K562 (cell line): Measurements from ENCODE around the gene POT1. TPM values are rescaled to one million over a fixed set of nuclear protein-coding genes. Genes with fewer than 3 reads are reported as not detected.

Source experiments
- ELF1 ChIP-seq: fragments of 200-800 bp; sonication (Bioruptor generic); IDR thresholded peaks from 2 replicates; pipeline ENCODE4 v1.6.1; 2016; ENCODE audit warnings: missing genetic modification characterization, missing compliant biosample characterization
- GTF2F1 ChIP-seq: IDR thresholded peaks from 2 replicates; pipeline ENCODE4 v1.6.1; 2011; ENCODE audit warnings: low read depth, low read length, improper control_type of control experiment
- HNRNPH1 ChIP-seq: fragments of 200-400 bp; formaldehyde crosslinking; optimal IDR thresholded peaks from 2 replicates; pipeline ENCODE3; 2017; ENCODE audit warnings: low read depth, mild to moderate bottlenecking, low read length, moderate library complexity
- IRF2 ChIP-seq: sonication (generic); formaldehyde crosslinking; IDR thresholded peaks from 2 replicates; pipeline ENCODE4 v1.8.1; 2022; ENCODE audit warnings: mild to moderate bottlenecking, missing genetic modification reagents
- KLF16 ChIP-seq: IDR thresholded peaks from 2 replicates; pipeline ENCODE4 v1.6.1; 2016; ENCODE audit warnings: antibody characterized with exemption
- MAFF ChIP-seq: IDR thresholded peaks from 2 replicates; pipeline ENCODE4 v1.6.1; 2012; ENCODE audit warnings: low read length, improper control_type of control experiment
- MAX ChIP-seq: sonication (generic); formaldehyde crosslinking; IDR thresholded peaks from 2 replicates; pipeline ENCODE4 v1.9.0; 2022; ENCODE audit warnings: mild to moderate bottlenecking, missing genetic modification reagents
- MLX ChIP-seq, 2 experiments: fragments of 450-650 bp in 1 of 2; sonication (generic) in 1 of 2; formaldehyde crosslinking; conservative IDR thresholded peaks; 2 replicates each; pipeline versions ENCODE4 v1.4.0 to v1.8.1; 2020 to 2022; ENCODE audit warnings: mild to moderate bottlenecking in 1 of 2, missing genetic modification reagents in 1 of 2
- MYC ChIP-seq, 2 experiments: fragments of 250-450 bp in 1 of 2; sonication (Bioruptor Pico) in 1 of 2; IDR thresholded peaks; 2 replicates each; pipeline versions ENCODE4 v1.5.1 to v1.6.1; 2012 to 2021; ENCODE audit warnings: low read depth in 2 of 2, borderline replicate concordance in 1 of 2, improper control_type of control experiment in 1 of 2, low read length in 1 of 2, mild to moderate bottlenecking in 1 of 2, moderate library complexity in 1 of 2
- NR4A1 ChIP-seq, 2 experiments: fragments of 250-450 bp in 1 of 2; fragments of 450-650 bp in 1 of 2; sonication (Bioruptor Pico) in 1 of 2; IDR thresholded peaks; 2 replicates each; pipeline versions ENCODE4 v1.4.0 to v1.6.1; 2016 to 2020; ENCODE audit warnings: mild to moderate bottlenecking in 2 of 2, missing compliant biosample characterization in 1 of 2, missing genetic modification characterization in 1 of 2, moderate library complexity in 1 of 2
- PCBP1 ChIP-seq: fragments of 200-400 bp; formaldehyde crosslinking; IDR thresholded peaks from 2 replicates; pipeline ENCODE4 v1.6.1; 2018; ENCODE audit warnings: mild to moderate bottlenecking, low read depth, low read length; ENCODE audit not compliant: poor library complexity, severe bottlenecking
- PRPF4 ChIP-seq: fragments of 200-400 bp; formaldehyde crosslinking; IDR thresholded peaks from one replicate; pipeline ENCODE4 v1.6.1; 2017; ENCODE audit warnings: low read length, low read depth, mild to moderate bottlenecking; ENCODE audit not compliant: insufficient read depth, poor library complexity, severe bottlenecking
- SNIP1 ChIP-seq: fragments of 450-650 bp; IDR thresholded peaks from 2 replicates; pipeline ENCODE4 v1.7.1; 2017; ENCODE audit warnings: low read depth, mild to moderate bottlenecking
- TCF7 ChIP-seq: sonication (generic); IDR thresholded peaks from 2 replicates; pipeline ENCODE4 v1.6.1; 2016; ENCODE audit warnings: antibody characterized with exemption, borderline replicate concordance
- TRIM28 ChIP-seq: fragments of 450-650 bp; IDR thresholded peaks from 2 replicates; pipeline ENCODE4 v1.6.1; 2017
- XRCC4 ChIP-seq: IDR thresholded peaks from one replicate; pipeline ENCODE4 v1.6.1; 2011; ENCODE audit not compliant: insufficient read depth, insufficient read length; ENCODE audit errors: extremely low read depth
- ZBTB49 ChIP-seq: sonication (generic); formaldehyde crosslinking; IDR thresholded peaks from 2 replicates; pipeline ENCODE4 v1.8.0; 2022; ENCODE audit warnings: missing genetic modification reagents, mild to moderate bottlenecking, borderline replicate concordance
- ZNF165 ChIP-seq: fragments of 250-450 bp; sonication (Bioruptor Pico); IDR thresholded peaks from 2 replicates; pipeline ENCODE4 v1.4.0; 2020; ENCODE audit warnings: borderline replicate concordance
- ZNF780A ChIP-seq: fragments of 250-450 bp; sonication (Bioruptor Pico); IDR thresholded peaks from 2 replicates; pipeline ENCODE4 v1.5.0; 2021; ENCODE audit warnings: mild to moderate bottlenecking
- polyA plus RNA-seq, 8 experiments: library from polyadenylated mRNA; depleted of rRNA in 4 of 8; stranded (reverse) in 5 of 8; unstranded in 3 of 8; fragments of >200 nt; fragmentation: Nextera tagmentation in 2 of 8; fragmentation: Illumina TruSeq in 1 of 8; extraction: Ambion mirVana in 2 of 8; extraction: Trizol in 1 of 8; gene quantifications; 2 replicates each; pipeline versions ENCODE4 v1.2.1 to v1.2.3, GENCODE V29; 2011 to 2014; ENCODE audit warnings: inconsistent platforms in 1 of 8, missing spikeins in 1 of 8
- total RNA-seq, 7 experiments: library from RNA; depleted of rRNA in 6 of 7; stranded (reverse); fragments of >200 nt in 6 of 7; fragmentation: Illumina TruSeq in 2 of 7; extraction: Trizol in 2 of 7; gene quantifications; 2 replicates each; pipeline versions ENCODE4 v1.2.1 to v1.2.3, GENCODE V29; 2011 to 2021; ENCODE audit warnings: low replicate concordance in 1 of 7

The POT1 gene
- total and polyA plus RNA-seq, 9 of the 15 experiments (the other 6 are each of a cell fraction or from before 2014, with no cell fraction given), result 37.9 to 140 (median 63.6) TPM

GRCh38 chr7:124929467-124930172 lies at the start of gene POT1 (continued):
- TF ChIP-seq ZNF780A (CRISPR knock-in tag) (no peak), MAX (CRISPR knock-in tag) (peak; percentile 78), XRCC4 (no peak), ELF1 (no peak), PRPF4 (no peak), MAFF (no peak), HNRNPH1 (no peak), KLF16 (no peak), SNIP1 (0 out of 2 replicates have a peak, but pooled peaks have one; percentile 27), IRF2 (CRISPR knock-in tag) (no peak), TRIM28 (peak; percentile 66; the same call in 1 of the 2 replicates), NR4A1 (CRISPR knock-in tag; IDR thresholded peaks at IDR 0.05) (no peak), NR4A1 (tag; IDR thresholded peaks at IDR 0.05) (no peak), MLX (CRISPR knock-in tag; conservative IDR thresholded peaks at IDR 0.05) (no peak), TCF7 (no peak), PCBP1 (no peak), ZNF165 (no peak), MYC (IDR thresholded peaks at IDR 0.05; ENCODE audit: low read depth, low read length) (peak; percentile 90), MYC (CRISPR knock-in tag; IDR thresholded peaks at IDR 0.05; ENCODE audit: borderline replicate concordance, low read depth) (0 out of 2 replicates have a peak, but pooled peaks have one; percentile 50), ZBTB49 (no peak), GTF2F1 (peak; percentile 80; the same call in 1 of the 2 replicates)
